HepG2 (cell line): Measurements from ENCODE around the gene CCNA2. TPM values are rescaled to one million over a fixed set of nuclear protein-coding genes. Genes with fewer than 3 reads are reported as not detected.

Experiments used
- ARNT2 ChIP-seq: sonication (generic); formaldehyde crosslinking; IDR thresholded peaks from 2 replicates; pipeline ENCODE4 v1.8.0; 2022; ENCODE audit warnings: mild to moderate bottlenecking, low read depth, missing genetic modification reagents, moderate library complexity
- DNMT1 ChIP-seq: sonication (generic); formaldehyde crosslinking; IDR thresholded peaks from 2 replicates; pipeline ENCODE4 v1.5.1; 2020; ENCODE audit warnings: mild to moderate bottlenecking, missing genetic modification reagents
- ESRRA ChIP-seq: sonication (generic); formaldehyde crosslinking; IDR thresholded peaks from 2 replicates; pipeline ENCODE4 v1.5.1; 2020; ENCODE audit warnings: mild to moderate bottlenecking, low read depth, missing genetic modification reagents
- KDM1A ChIP-seq: IDR thresholded peaks from 2 replicates; pipeline ENCODE4 v1.6.1; 2016; ENCODE audit warnings: missing compliant biosample characterization
- MAFG ChIP-seq: sonication (generic); formaldehyde crosslinking; IDR thresholded peaks from 2 replicates; pipeline ENCODE4 v1.5.1; 2020; ENCODE audit warnings: mild to moderate bottlenecking, missing genetic modification reagents
- NFYB ChIP-seq: sonication (generic); formaldehyde crosslinking; IDR thresholded peaks from 2 replicates; pipeline ENCODE4 v1.4.0; 2020; ENCODE audit warnings: missing genetic modification reagents
- NR1H2 ChIP-seq: sonication (generic); formaldehyde crosslinking; IDR thresholded peaks from 2 replicates; pipeline ENCODE4 v1.8.1; 2022; ENCODE audit warnings: low read depth, missing genetic modification reagents, borderline replicate concordance
- PHF21A ChIP-seq: sonication (generic); formaldehyde crosslinking; IDR thresholded peaks from 2 replicates; pipeline ENCODE4 v1.5.0; 2020; ENCODE audit warnings: mild to moderate bottlenecking, missing genetic modification reagents
- PPARG ChIP-seq: conservative IDR thresholded peaks from 2 replicates; pipeline ENCODE4 v1.6.1; 2016; ENCODE audit warnings: missing biosample characterization, missing genetic modification reagents
- ZFP62 ChIP-seq: sonication (generic); formaldehyde crosslinking; IDR thresholded peaks from 2 replicates; pipeline ENCODE4 v1.4.0; 2020; ENCODE audit warnings: missing genetic modification reagents
- ZNF121 ChIP-seq: sonication (generic); formaldehyde crosslinking; IDR thresholded peaks from 2 replicates; pipeline ENCODE4 v1.5.0; 2020; ENCODE audit warnings: mild to moderate bottlenecking, missing genetic modification reagents
- ZNF143 ChIP-seq: sonication (generic); formaldehyde crosslinking; IDR thresholded peaks from 2 replicates; pipeline ENCODE4 v1.4.0; 2020; ENCODE audit warnings: missing genetic modification reagents
- ZNF160 ChIP-seq: sonication (generic); formaldehyde crosslinking; IDR thresholded peaks from 2 replicates; pipeline ENCODE4 v1.8.0; 2022; ENCODE audit warnings: mild to moderate bottlenecking, inconsistent platforms, missing genetic modification reagents
- ZNF292 ChIP-seq: sonication (generic); formaldehyde crosslinking; IDR thresholded peaks from 2 replicates; pipeline ENCODE4 v1.8.1; 2022; ENCODE audit warnings: mild to moderate bottlenecking, low read depth, missing genetic modification reagents, borderline replicate concordance
- ZNF333 ChIP-seq: sonication (generic); formaldehyde crosslinking; IDR thresholded peaks from 2 replicates; pipeline ENCODE4 v1.4.0; 2020; ENCODE audit warnings: mild to moderate bottlenecking, missing genetic modification reagents, borderline replicate concordance
- ZNF431 ChIP-seq: sonication (generic); formaldehyde crosslinking; IDR thresholded peaks from 2 replicates; pipeline ENCODE4 v1.9.0; 2022; ENCODE audit warnings: missing genetic modification reagents, low read depth, mild to moderate bottlenecking, borderline replicate concordance
- ZNF530 ChIP-seq: sonication (generic); formaldehyde crosslinking; IDR thresholded peaks from 2 replicates; pipeline ENCODE4 v1.5.0; 2020; ENCODE audit warnings: low read depth, mild to moderate bottlenecking, missing genetic modification reagents
- polyA plus RNA-seq, 8 experiments: library from polyadenylated mRNA; depleted of rRNA in 3 of 8; stranded (reverse) in 7 of 8; unstranded in 1 of 8; fragments of >200 nt; fragmentation: Illumina TruSeq in 4 of 8; extraction: Trizol in 4 of 8; gene quantifications; 2 replicates each; pipeline versions ENCODE4 v1.2.1 to v1.2.3, GENCODE V29; 2011 to 2016; ENCODE audit warnings: low read depth in 4 of 8, missing spikeins in 1 of 8, mixed read lengths in 1 of 8; ENCODE audit not compliant: insufficient read depth in 1 of 8
- total RNA-seq, 5 experiments: library from RNA; depleted of rRNA; stranded (reverse); fragments of >200 nt; fragmentation: Illumina TruSeq; extraction: Trizol; gene quantifications; 2 replicates each; pipeline ENCODE4 v1.2.3, GENCODE V29; 2016; ENCODE audit warnings: low read depth in 1 of 5
- TF ChIP-seq, protein P1 (sequence below): sonication (generic); formaldehyde crosslinking; IDR thresholded peaks from 2 replicates; pipeline ENCODE4 v1.8.0; 2022; ENCODE audit warnings: mild to moderate bottlenecking, missing genetic modification reagents, moderate library complexity
- TF ChIP-seq, protein P2 (sequence below), 2 experiments: sonication (generic) in 1 of 2; formaldehyde crosslinking in 1 of 2; IDR thresholded peaks; 2 replicates each; pipeline versions ENCODE4 v1.4.0 to v1.6.1; 2016 to 2020; ENCODE audit warnings: borderline replicate concordance in 1 of 2, low read depth in 1 of 2, mild to moderate bottlenecking in 1 of 2, missing genetic modification reagents in 1 of 2
- TF ChIP-seq, protein P3 (sequence below): sonication (generic); formaldehyde crosslinking; IDR thresholded peaks from 2 replicates; pipeline ENCODE4 v1.5.0; 2020; ENCODE audit warnings: missing genetic modification reagents
- TF ChIP-seq, protein P4 (sequence below), 2 experiments: fragments of 450-650 bp in 1 of 2; sonication (generic) in 1 of 2; formaldehyde crosslinking; IDR thresholded peaks; 2 replicates each; pipeline versions ENCODE4 v1.5.0 to v1.8.0; 2020 to 2022; ENCODE audit warnings: mild to moderate bottlenecking in 1 of 2, missing genetic modification reagents in 1 of 2

CCNA2 gene
- total and polyA plus RNA-seq, 2 of the 13 experiments (the other 11 are each of a cell fraction or from before 2014, with no cell fraction given) = 31.3 to 105 TPM

DNA sequence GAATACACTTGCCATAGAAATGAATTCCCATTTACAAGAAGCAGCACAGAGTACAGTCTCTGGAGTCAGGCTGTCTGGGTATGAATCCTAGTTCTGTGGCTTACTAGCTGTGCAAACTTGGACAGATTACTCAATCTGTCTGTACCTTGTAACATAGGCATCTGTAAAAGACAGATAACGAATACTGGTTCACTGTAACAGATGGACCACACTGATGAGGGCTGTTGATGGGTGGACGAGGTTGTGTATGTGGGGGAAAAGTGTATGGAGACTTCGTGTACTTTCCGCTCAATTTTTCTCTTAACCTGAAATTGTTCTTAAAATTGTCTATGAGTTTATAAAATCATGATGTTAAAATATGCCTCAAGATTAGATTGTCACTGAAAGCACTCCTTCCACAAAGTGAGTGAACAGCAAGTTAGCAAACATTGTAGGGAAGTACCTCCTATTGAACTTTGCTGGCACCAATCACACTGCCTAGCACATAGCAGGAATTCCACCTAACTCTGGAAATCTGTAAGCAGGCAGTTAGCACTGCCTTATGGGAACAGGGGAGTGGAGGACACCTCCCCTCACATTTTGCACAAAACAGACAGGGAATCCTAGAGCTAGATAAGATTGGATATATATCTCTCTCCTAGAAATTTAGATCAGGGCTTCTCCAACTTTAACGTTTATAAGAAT, 29.0 kb downstream of the CCNA2 start (continued):
- TF ChIP-seq, protein P1, sequence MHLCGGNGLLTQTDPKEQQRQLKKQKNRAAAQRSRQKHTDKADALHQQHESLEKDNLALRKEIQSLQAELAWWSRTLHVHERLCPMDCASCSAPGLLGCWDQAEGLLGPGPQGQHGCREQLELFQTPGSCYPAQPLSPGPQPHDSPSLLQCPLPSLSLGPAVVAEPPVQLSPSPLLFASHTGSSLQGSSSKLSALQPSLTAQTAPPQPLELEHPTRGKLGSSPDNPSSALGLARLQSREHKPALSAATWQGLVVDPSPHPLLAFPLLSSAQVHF = no peak
- TF ChIP-seq ZNF143 (peak; percentile 64), ZNF431 (no peak), ZNF160 (CRISPR knock-in tag) (no peak), NR1H2 (CRISPR knock-in tag) (no peak), ARNT2 (CRISPR knock-in tag) (no peak), PPARG (CRISPR knock-in tag) (no peak), DNMT1 (no peak), KDM1A (no peak), ZNF333 (no peak), ZFP62 (CRISPR knock-in tag) (no peak), ZNF121 (CRISPR knock-in tag) (0 out of 2 replicates have a peak, but pooled peaks have one; percentile 27), MAFG (no peak), PHF21A (CRISPR knock-in tag) (peak; percentile 35; the same call in 1 of the 2 replicates), ZNF292 (CRISPR knock-in tag) (peak; percentile 29; the same call in 1 of the 2 replicates), ESRRA (CRISPR knock-in tag) (no peak), ZNF530 (CRISPR knock-in tag) (no peak), NFYB (CRISPR knock-in tag) (peak; percentile 65)
- TF ChIP-seq, protein P2, sequence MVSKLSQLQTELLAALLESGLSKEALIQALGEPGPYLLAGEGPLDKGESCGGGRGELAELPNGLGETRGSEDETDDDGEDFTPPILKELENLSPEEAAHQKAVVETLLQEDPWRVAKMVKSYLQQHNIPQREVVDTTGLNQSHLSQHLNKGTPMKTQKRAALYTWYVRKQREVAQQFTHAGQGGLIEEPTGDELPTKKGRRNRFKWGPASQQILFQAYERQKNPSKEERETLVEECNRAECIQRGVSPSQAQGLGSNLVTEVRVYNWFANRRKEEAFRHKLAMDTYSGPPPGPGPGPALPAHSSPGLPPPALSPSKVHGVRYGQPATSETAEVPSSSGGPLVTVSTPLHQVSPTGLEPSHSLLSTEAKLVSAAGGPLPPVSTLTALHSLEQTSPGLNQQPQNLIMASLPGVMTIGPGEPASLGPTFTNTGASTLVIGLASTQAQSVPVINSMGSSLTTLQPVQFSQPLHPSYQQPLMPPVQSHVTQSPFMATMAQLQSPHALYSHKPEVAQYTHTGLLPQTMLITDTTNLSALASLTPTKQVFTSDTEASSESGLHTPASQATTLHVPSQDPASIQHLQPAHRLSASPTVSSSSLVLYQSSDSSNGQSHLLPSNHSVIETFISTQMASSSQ (IDR thresholded peaks at IDR 0.05; ENCODE audit: low read depth) = no peak
- TF ChIP-seq, protein P2 (CRISPR knock-in tag; IDR thresholded peaks at IDR 0.05; ENCODE audit: borderline replicate concordance) = no peak
- TF ChIP-seq, protein P3, sequence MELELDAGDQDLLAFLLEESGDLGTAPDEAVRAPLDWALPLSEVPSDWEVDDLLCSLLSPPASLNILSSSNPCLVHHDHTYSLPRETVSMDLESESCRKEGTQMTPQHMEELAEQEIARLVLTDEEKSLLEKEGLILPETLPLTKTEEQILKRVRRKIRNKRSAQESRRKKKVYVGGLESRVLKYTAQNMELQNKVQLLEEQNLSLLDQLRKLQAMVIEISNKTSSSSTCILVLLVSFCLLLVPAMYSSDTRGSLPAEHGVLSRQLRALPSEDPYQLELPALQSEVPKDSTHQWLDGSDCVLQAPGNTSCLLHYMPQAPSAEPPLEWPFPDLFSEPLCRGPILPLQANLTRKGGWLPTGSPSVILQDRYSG (CRISPR knock-in tag) = no peak
- TF ChIP-seq, protein P4, sequence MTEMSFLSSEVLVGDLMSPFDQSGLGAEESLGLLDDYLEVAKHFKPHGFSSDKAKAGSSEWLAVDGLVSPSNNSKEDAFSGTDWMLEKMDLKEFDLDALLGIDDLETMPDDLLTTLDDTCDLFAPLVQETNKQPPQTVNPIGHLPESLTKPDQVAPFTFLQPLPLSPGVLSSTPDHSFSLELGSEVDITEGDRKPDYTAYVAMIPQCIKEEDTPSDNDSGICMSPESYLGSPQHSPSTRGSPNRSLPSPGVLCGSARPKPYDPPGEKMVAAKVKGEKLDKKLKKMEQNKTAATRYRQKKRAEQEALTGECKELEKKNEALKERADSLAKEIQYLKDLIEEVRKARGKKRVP (CRISPR knock-in tag; IDR thresholded peaks at IDR 0.05) = no peak
